ENCODE measurements around the gene MTX2.

The MTX2 gene

DNA sequence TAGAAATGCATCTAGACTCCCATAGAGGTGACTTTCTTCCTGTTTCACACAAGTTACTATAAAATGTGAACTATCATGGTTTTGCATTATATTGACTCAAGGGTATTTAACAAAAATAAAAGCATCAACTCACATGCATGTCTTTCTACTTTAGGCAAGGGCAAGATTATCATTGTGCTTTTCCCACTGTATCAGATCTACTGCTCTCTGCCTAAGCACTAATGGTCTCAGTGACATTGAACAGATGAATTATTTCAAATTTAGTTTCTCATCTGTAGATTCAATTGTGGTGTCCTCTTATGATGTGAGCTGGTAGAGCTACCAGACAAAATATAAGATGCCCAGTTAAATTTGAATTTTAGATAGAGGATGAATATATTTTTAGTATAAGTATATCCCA is 113.9 kb downstream of the MTX2 start:
- DNase-seq = no peak

DNA sequence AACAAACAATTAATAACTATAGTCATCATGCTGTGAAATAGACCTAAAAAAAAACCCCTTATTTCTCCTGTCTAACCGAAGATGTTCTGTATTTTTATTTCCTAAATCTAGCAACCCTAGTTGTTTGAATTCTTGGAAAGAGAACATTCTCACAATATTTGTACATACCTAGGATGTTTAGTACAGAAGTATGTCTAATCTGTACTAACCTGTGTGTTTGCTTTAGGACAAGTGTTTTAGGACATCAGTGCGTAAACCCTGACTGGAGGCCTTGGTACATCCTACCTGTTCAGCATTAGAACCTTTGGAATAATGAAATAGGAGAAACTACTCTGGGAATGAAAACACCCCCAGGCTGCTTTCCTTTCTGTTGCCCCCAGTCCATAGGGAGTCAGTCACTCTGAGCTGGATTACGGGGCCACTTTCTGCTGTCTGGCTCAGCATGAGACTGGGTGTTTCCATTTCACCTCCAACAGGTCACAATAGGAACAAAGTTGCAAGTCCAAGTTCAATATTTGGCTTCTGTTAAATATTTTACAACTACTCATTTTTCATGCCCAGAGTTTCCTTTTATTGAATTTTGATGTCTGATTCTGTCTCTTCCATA is 114.7 kb downstream of the MTX2 start:
- DNase-seq = no peak

DNA sequence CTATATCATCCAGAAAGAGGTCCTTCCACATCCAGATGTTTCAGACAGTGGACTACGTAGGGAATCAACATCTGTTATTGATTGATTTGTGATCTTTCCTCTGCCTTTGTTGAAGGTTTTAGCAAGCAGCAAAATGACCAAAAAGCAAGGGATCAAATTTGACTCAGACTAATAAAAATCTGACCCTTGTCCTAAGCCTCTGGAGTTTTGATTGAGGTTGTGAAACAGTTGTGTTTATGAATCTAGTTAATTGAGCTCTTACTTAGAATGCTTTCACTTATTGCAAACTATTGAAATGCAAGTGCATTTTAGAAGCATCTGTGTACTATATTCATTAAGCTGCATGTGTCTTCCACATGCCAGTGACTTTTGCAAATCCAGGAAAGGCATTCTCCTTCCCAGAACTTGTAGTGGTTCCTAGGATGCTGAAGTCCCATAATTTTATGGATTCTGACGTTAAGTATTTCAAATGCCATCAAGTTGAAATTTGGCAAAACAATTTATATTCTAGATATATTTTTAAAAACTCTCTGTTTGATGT is 116.0 kb downstream of the MTX2 start:
- DNase-seq = no peak

DNA sequence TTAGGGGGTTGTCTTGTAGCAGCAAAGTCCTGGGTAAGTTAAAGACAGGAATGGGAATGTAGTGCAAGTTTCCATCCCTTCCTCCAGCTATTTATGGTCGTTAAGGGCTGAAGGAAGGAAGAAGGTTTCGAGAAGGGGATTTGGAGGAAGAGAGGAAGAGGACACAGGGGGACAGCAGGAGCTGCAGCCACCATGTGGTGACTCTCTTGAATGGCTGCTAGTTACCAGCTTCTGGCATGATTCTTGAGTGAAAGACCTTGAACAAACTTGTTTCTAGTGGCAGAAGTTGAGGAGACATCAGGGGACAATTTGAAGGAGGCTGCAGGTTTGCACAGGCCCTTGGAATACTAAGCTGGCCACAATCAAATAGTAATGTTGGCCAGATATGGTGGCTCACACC is 116.6 kb downstream of the MTX2 start:
- DNase-seq = no peak
